HG02852 (cell line): ENCODE data around the gene MYL5.
"Not testable (repeated sequence)": the region's sequence is repeated elsewhere in the genome, so short reads cannot be mapped to it uniquely, and the experiment has no call there.

Experiments used
- ATAC-seq: cut with Tn5 transposase; IDR thresholded peaks from one replicate; pipeline ENCODE4 v1.9.1; 2021; ENCODE audit warnings: mild to moderate bottlenecking, moderate library complexity; ENCODE audit not compliant: unreplicated experiment

MYL5 gene

GRCh38 chr4:656436-657337 lies 17.7 kb upstream of the MYL5 start:
- ATAC-seq = no peak

GRCh38 chr4:657338-657833 lies 17.0 kb upstream of the MYL5 start:
- no peak for ATAC-seq

GRCh38 chr4:657834-658667 lies 16.3 kb upstream of the MYL5 start:
- ATAC-seq = no peak

- ATAC-seq = no peak
Observed at GRCh38 chr4:658681-659667, 15.4 kb upstream of the MYL5 start.

- ATAC-seq = no peak
Observed at GRCh38 chr4:659851-660250, 14.5 kb upstream of the MYL5 start.

- no peak for ATAC-seq
Observed at GRCh38 chr4:660401-660800, 13.9 kb upstream of the MYL5 start.

GRCh38 chr4:661231-661630 lies 13.1 kb upstream of the MYL5 start:
- ATAC-seq = no peak

- ATAC-seq = no peak
Observed at GRCh38 chr4:661881-662761, 12.2 kb upstream of the MYL5 start.

GRCh38 chr4:663046-663437 lies 11.3 kb upstream of the MYL5 start:
- ATAC-seq = no peak

- ATAC-seq = peak; percentile 54
Observed at GRCh38 chr4:663438-664428, 10.6 kb upstream of the MYL5 start.

GRCh38 chr4:664713-665231 lies 9.6 kb upstream of the MYL5 start:
- no peak for ATAC-seq

- ATAC-seq = no peak
Observed at GRCh38 chr4:665381-665750, 9.0 kb upstream of the MYL5 start.

- ATAC-seq = no peak
Observed at GRCh38 chr4:665751-666435, 8.4 kb upstream of the MYL5 start.

- ATAC-seq = no peak
Observed at GRCh38 chr4:666436-666810, 7.9 kb upstream of the MYL5 start.

GRCh38 chr4:666822-667544 lies 7.4 kb upstream of the MYL5 start:
- no peak for ATAC-seq

GRCh38 chr4:667545-667925 lies 6.8 kb upstream of the MYL5 start:
- no peak for ATAC-seq

GRCh38 chr4:668219-668618 lies 6.1 kb upstream of the MYL5 start:
- ATAC-seq = not testable (repeated sequence)
